Stimulated activated CD8-positive, alpha-beta memory T cell treated with anti-CD3 and anti-CD28 coated beads, Interleukin-4, amount 100 ng/mL, for 48 hours (primary cell): ENCODE data around the gene CREB3L2.
A peak's percentile ranks its signal among the peaks of the same experiment; 100 is the strongest.

Experiments
- DNase-seq: peaks from one replicate; pipeline ENCODE4 v3.0.0-alpha.2; 2020

CREB3L2 gene

GRCh38 chr7:137893143-137893742, 108.6 kb downstream of the CREB3L2 start:
- DNase-seq = no peak

DNA sequence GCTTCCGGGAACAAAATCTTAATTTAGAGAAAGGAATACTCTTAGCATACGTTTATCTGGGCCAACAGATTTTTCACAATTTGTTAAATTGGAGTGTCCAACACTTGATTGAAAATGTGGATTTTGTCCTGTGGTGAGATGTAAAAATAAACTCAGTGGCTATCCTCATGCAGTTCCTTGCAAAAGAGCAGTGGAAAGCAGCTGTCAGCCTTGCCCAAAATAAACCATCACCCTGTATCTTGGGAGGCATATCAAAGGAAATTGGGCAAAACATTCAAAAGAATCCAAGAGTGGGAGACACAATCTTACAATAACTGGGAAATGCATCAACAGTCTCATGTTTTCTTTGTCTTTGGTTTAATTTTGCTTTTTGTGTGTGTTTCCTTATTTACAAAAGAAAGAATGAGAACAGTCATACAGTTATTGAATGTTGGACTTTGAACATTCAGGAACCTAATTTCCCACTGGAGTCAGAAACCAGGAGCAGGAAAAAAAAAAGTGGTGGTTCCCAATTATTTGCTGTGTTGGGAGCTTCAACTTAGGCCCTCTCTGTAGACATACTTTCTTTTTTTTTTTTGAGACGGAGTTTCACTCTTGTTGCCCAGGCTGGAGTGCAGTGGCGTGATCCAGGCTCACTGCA, 110.8 kb downstream of the CREB3L2 start:
- no peak for DNase-seq

DNA sequence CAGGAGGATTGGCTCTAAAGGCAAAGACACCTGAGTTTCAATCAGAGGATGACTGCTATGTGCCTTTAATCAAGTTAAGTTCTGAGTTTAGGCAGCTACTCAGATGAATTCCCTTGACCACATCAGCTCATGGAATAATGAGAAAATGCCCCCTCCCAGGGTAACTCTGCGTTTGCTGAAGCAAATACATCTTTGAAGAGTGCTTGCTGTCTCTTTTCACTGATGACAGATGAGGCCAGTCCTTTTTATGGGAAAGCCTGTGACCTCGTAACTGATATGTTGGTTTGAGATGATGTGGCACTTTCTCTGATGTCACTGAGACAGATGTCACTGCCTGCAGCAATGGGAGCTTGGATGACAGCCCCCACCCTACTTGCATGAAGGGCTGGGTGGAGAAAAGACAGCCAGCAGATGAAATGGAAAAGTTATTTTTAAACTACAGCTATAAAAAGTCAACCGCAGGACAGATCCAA, 111.4 kb downstream of the CREB3L2 start:
- DNase-seq = no peak

DNA sequence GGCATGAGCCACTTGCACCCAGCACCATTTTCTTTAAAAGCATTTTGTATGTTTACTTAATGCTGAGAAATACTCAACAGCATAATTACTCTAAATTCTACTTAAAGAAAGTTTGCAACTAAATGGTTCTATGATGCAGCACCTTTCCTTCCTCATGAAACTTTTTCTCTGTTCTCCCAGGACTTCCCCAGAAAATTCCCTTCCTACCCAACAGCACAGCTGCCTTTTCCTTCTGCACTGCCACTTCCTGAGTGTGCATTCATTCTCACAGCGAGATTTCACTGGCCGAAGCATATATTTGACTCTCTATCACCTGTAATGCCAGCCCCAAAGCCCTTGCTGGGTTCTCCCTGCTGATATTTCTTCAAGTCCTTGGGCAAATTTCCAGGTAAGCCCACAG, 113.6 kb downstream of the CREB3L2 start:
- DNase-seq = no peak

DNA sequence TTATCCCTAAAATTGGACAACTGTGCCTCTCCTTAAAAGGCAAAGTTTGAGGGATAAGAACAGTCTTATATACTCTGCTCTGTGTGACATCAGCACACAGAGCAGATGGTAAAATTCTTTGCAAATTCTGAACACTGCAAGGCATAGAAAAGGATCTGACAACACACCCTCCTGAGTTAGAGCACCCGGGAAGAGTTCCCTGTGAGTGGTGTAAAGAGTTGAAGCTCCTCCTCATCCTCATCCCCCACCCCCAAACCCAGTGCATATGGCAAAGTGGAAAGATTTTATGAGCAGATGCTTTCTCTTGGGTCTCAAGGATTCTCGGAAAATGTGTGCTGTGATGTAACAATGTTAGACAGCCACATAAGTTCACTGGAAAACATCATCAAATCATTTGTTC, 115.1 kb downstream of the CREB3L2 start:
- DNase-seq = no peak

GRCh38 chr7:137886281-137886680, 115.6 kb downstream of the CREB3L2 start:
- no peak for DNase-seq

DNA sequence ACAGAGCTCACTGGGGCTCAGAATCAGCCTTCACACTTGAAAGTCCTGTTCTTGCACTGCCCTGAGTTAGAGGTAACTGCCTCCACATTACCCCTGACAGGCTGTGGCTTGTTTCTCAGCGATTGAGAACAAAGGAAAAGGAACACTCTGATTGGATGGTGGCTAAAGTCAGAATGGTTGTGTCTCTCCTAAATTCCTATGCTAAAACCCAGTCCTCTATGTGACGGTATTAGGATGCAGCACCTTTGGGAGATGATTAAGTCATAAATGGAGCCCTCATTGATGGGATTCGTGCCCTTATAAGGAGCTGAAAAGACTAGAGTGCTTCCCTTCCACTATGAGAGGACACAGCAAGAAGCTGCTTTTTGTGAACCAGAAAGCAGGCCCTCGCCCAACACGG, 116.2 kb downstream of the CREB3L2 start:
- DNase-seq = no peak

- no peak for DNase-seq
Observed at GRCh38 chr7:137882806-137883205, 119.1 kb downstream of the CREB3L2 start.

- peak; percentile 44 for DNase-seq
Observed at GRCh38 chr7:137882261-137882668, 119.6 kb downstream of the CREB3L2 start.

DNA sequence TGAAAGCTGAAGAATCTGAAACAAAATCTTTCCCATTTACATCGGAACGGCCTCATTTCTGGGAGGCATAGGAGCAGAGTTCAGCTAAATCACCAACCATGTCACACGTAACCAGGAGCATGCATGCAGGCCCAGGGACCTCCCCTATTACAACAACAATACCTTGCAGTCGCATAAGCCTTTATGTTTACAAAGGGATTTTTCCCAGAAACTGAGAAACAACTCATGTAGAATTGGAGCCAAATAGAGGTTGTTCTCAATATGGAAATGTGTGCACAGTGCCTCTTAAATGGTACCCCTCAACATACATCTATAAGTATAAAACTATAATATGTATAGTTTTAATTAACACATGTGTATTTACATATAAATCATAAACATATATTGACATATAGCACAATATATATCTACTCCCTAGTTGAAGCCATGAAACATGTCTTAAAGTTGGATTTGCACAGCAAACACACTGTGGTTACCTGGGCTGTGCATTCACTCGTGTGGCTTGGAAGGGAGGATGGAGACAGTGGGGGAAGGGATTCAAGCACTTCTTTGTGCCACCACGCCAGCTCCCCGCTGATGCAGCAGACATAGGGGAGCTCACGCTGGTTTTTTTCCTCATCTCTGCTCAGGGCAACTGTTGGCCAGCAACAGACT, 120.2 kb downstream of the CREB3L2 start:
- no peak for DNase-seq

GRCh38 chr7:137880432-137880831, 121.5 kb downstream of the CREB3L2 start:
- no peak for DNase-seq

GRCh38 chr7:137879357-137880158, 122.3 kb downstream of the CREB3L2 start:
- no peak for DNase-seq

DNA sequence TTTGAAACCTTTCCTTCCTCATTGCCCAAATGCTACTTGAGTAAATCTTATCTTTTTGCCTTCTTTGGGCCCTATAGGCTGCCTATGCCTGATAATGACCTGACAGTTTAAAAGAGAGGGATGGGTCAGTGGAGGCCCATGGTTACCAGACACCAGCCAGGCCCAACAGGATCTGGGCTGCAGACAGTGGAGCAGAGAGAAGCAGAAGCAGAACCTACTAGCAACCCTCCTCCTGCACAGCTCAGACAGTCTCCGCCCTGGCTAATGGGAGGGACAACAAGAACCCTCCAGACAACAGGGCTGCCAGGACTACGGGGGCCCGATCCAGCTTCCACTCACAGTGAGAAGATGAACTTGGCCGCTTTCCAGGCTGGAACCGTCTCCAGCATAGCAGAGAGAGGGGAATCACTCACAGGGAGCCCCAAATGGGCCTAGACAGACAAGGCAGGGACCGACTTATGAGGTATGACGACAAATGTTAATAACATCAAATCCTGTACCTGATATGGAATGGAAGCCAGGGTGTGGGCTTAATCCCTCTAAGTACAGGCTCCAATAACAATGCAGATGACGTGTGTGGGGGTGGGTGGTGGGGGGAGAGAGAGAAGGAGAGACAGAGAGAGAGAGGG, 123.4 kb downstream of the CREB3L2 start:
- no peak for DNase-seq

DNA sequence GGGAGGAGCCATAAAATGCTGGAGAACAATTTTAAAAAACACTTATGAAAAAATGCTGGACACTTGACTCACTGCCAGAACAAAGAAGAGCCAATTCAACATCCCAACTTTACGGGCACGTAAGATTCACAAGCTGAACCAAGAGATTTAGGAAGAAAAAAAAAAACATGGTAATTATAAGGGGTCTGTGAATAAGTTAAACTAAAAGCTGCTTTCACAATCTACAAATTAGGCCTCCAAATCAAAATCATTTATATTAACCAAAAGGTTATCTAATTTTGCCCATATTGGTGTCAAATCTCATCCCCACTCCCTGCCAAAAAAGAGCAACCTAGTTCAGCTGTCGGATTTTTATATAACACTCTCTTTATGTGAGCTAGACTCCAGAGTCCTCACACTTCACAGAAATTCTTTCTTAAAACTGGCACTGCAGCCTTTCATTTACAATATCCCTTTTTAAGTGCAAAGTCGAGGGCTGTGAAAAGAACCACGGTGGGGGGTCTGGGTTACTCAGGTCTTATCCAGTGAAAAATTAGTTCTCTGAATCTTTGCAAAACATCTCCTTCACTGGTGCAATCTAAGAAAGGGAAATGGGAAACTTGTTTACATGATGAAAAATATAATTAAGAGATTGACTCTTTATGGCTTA, 124.7 kb downstream of the CREB3L2 start:
- no peak for DNase-seq

GRCh38 chr7:137875746-137876145, 126.1 kb downstream of the CREB3L2 start:
- no peak for DNase-seq

DNA sequence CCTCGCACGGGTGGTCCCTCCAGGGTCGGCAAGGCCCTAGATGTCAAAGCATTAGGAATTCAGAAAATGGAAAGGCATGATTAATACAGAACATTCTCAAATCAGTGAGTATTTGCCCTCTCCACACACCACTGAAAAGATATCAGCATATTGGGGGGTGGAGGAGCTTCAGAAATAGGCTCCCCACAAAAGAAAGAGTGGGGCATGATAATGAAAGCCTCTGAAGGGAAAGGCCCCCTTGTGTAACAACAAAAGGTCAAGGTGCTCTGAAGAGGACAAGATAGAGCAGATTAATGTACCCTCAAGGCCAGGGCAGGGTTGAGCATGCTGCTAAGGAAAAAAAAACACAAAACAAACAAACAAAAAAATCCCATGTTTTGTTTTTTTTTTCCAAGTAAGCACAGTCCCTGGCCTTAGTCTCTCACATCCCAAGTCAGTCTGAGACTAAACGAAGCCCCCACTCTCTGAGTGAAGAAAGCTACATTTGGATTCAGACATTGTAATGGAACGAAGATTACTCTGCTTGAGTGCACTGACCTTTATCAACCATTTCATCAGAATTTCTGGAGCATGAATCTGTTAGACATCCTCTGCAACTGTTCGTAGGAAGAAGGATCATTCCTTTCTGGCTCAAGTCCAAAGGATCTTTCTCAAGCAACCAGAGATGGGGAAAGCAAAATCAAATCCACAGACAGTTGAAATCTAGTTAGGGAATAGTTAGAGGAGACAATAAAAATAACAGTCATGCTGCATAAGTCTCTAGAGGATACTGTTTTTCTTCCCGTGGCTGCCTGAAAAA, 127.7 kb downstream of the CREB3L2 start:
- DNase-seq = no peak

DNA sequence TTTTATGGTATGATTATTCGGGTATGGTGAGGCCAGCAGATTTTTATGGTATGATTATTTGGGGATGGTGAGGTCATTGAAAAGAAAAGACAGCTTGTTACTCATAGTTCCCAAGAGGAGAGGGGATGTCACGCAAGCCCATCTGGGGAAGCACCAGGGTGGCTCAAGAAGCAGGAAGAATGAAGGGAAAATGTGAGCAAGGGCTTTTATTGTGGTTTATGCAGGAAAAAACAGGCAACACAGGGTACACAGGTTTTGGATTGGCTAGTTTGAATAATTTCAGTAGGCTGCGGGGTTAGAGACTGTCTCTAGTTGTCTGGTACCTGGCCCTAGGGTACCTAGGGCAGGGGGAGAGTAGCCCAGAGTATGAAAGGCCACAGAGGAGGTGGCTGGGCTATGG, 128.4 kb downstream of the CREB3L2 start:
- DNase-seq = peak; percentile 37

GRCh38 chr7:137871170-137871915, 130.5 kb downstream of the CREB3L2 start:
- DNase-seq = no peak

- DNase-seq = no peak
Observed at GRCh38 chr7:137870684-137871083, 131.2 kb downstream of the CREB3L2 start.

DNA sequence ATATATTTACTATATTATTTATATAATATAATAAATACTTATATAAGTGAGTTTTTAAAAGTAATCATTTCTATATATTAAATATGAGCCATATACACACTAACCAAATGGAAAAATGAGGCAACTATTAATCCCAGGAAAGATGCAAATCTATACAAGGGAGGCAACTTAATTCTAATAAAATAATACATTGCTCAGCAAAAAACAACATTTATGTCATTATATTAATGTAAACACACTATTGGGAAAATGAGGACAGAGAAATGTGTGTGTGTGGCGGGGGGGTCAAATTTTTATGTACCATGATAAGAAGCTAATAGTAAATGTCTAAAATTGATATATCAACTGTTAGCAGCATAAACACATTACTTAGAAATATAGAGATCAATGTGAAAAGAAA, 131.8 kb downstream of the CREB3L2 start:
- no peak for DNase-seq

- no peak for DNase-seq
Observed at GRCh38 chr7:137869260-137869659, 132.6 kb downstream of the CREB3L2 start.
